Esophagus squamous epithelium (tissue), 4 donors: Measurements from ENCODE around the gene P2RX6.

Experiments used
- CTCF ChIP-seq, 6 experiments: fragments of 450-650 bp in 4 of 6; fragments of 200-600 bp in 2 of 6; sonication (generic) in 2 of 6; IDR thresholded peaks; one replicate each; pipeline ENCODE4 v1.5.1; 2016 to 2019; ENCODE audit warnings: antibody characterized with exemption in 6 of 6, mild to moderate bottlenecking in 4 of 6, moderate library complexity in 4 of 6
- POLR2A ChIP-seq, 4 donors: fragments of 450-650 bp; IDR thresholded peaks; one replicate each; pipeline ENCODE4 v1.6.1; 2017; ENCODE audit warnings: antibody characterized with exemption in 4 of 4, mild to moderate bottlenecking in 4 of 4, moderate library complexity in 3 of 4

- TF ChIP-seq POLR2A (IDR thresholded peaks at IDR 0.05) (no peak), CTCF (IDR thresholded peaks at IDR 0.05) (no peak)
These were observed 15.1 kb downstream of the P2RX6 start for GRCh38 chr22:21030032-21030431.
